ENCODE results near the gene SOX6.

DNA sequence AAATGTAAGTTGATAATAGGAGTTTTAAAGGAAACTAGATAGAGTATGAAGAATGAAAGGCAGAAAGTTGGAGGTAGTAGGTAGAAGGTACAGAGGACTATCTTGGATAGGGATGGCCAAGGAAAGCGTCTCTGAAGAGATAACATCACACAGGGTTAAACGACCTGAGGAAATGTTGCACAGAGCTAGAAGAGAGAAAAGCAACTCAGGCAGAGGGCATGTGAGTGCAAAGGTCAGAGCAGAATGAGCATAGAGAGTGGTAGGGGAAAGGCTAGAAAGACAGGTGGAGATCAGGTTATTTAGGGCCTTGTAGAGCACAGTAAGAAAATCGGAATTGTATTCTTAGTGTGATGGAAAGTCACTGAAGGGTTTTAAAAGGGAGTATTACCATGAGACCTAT lies 232.0 kb downstream of the SOX6 start:
- TF ChIP-seq, protein P1, sequence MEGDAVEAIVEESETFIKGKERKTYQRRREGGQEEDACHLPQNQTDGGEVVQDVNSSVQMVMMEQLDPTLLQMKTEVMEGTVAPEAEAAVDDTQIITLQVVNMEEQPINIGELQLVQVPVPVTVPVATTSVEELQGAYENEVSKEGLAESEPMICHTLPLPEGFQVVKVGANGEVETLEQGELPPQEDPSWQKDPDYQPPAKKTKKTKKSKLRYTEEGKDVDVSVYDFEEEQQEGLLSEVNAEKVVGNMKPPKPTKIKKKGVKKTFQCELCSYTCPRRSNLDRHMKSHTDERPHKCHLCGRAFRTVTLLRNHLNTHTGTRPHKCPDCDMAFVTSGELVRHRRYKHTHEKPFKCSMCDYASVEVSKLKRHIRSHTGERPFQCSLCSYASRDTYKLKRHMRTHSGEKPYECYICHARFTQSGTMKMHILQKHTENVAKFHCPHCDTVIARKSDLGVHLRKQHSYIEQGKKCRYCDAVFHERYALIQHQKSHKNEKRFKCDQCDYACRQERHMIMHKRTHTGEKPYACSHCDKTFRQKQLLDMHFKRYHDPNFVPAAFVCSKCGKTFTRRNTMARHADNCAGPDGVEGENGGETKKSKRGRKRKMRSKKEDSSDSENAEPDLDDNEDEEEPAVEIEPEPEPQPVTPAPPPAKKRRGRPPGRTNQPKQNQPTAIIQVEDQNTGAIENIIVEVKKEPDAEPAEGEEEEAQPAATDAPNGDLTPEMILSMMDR (IDR thresholded peaks at IDR 0.05) = no peak
- TF ChIP-seq POLR2A (IDR thresholded peaks at IDR 0.05) = no peak
- no peak for TF ChIP-seq POLR2AphosphoS5 (IDR thresholded peaks at IDR 0.05)
